ENCODE measurements around the gene KCNN2.

Gene KCNN2

DNA sequence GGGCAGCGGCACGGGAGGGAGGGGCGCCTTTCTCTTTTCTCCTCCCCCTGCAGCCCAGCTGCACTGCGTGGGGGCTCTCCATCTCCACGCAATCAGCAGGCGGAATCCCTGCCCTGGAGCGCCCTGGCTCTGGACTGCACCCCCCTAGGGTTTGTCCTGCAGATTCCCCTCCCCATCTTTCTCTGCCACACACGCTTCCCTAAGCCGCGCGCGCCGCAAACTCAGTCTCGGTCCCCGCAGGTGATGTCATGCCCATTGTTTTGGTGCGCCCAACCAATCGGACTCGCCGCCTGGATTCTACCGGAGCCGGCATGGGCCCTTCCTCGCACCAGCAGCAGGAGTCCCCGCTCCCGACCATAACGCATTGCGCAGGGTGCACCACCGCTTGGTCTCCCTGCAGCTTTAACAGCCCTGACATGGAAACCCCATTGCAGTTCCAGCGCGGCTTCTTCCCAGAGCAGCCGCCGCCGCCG, at the start of gene KCNN2:
TSS of gene KCNN2 (plus strand) at position 347 of the 473 bp plus-strand sequence. CDS start at position 417, 70 bp downstream.
- DNase-seq, result no peak

GRCh38 chr5:114312658-114313057, 49.2 kb upstream of the KCNN2 start:
- no peak for DNase-seq

GRCh38 chr5:114314061-114314460, 47.8 kb upstream of the KCNN2 start:
- no peak for DNase-seq

- no peak for DNase-seq
Observed at GRCh38 chr5:114316167-114316566, 45.7 kb upstream of the KCNN2 start.

DNA sequence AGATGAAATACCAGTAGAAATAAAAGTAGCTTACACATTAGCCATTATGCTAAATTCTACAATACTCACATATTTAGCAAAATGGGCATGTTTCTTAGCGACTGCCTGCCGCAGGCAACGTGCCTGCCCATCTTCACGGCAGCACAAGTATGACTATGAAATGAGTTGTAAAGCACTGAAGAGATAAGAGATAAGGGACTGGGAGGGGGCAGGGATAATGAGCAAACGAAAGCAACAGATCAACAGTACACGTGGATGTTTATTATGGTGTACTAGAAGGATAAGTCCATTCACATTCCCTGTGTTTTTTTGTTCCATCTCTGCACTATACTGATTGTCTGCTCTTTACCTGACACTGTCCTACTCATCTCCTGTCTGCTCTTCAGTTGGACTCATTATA, 44.1 kb upstream of the KCNN2 start:
- DNase-seq, result no peak

- no peak for DNase-seq
Observed at GRCh38 chr5:114319236-114319635, 42.6 kb upstream of the KCNN2 start.

- DNase-seq, result peak; percentile 4 to 46 (median 7)
Observed at GRCh38 chr5:114319821-114320220, 42.0 kb upstream of the KCNN2 start.

DNA sequence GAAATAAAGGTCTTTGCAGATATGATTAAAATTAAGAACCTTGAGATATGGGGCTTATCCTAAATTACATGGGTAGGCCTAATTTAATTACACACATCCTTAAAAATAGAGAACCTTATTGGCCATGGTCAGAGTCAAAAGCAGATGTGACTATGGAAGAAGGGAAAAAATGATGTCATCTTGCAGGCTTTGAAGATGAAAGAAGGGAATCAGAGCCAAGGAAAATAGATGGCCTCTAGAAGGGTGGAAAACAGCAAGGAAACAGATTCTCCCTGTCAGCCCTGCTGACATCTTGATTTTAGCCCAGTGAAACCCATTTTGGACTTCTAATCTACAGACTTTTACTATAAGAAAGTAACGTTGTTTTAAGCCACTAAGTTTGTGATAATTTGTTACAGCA, 37.6 kb upstream of the KCNN2 start:
- no peak for DNase-seq

- DNase-seq, result peak; percentile 60 to 86 (median 63)
Observed at GRCh38 chr5:114325541-114325940, 36.3 kb upstream of the KCNN2 start.

DNA sequence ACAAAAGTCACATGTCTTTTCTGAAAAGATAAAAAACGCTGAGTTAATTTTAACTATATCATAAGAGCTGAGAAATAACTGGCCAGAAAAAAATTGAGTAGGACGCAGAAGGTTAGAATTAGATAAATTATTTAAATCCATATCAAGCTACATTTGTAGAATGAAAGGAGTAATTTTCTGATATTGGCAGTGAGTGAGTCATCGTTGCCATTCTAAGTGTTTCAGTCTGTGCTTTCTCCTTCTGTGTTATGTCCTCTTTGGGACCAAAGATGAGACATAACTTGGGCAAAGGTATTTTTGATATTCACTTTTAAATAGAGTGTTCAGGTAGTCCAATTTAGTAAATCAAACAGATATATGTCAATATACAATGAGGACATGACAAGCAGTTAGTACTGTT, 34.4 kb upstream of the KCNN2 start:
- no peak for DNase-seq

DNA sequence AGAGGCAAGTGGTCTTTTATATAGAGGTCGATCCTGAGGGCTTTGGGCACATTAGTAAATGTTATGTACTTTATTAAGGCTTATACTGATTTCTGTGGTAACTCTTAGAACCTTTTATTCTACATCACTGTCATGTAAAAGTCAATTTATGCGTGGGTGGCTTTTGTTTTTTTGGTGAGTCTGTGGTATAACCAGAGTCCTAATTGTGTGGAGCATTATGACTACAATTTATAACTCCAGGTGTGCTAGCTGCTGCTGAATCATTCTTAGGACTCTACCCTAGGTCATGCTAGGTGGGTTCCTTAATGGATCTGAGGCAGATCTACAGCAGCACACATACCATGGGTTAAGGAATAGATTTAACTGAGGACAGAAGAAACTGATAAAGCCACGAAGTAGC, 33.9 kb upstream of the KCNN2 start:
- DNase-seq, result no peak

DNA sequence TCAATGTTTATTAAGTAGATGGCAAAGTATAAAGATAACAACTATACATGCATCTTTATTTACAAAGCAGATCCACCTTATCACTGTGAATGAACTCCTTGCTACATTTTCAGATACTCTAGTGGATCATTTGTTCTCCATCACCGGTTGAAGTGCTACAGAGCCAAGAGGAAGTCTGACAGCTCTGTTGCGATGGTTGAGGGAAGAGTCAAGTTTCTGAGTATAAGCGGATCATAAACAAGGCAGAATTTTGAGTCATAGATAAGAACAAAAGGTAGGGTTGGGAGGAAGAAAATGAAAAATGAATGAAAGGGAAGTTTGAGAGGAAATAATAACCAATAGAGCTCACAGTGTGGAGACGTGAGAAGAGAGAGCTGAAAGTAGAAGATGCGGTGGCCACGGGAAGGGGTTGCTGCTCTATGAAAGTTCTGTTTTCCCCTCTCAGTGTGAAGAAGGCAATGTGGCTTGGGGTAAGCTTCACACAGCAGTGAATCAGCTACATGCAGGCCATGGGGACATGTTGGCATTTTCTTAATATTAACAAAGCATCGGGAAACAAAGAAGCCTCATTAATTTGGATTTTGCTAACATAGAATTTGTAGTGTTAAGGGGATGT, 30.8 kb upstream of the KCNN2 start:
- DNase-seq, result no peak

DNA sequence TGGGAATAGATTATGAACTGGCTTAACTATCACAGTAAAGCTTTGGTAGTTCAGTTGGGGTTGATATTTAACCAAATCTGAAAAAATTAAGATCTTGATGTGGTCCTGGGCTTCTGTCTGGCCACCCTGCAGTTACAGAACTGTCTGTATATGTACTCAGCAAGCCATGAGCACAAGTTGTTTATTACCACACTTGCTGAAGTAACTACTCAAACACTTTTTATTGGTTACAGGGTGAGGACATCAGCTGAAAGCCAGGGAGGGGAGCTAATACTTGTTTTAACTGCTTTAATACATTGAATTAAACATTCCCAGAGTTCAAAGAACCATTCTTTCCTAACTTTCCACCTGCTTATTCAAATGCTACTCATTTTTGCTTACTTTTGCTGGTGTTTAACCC, 29.4 kb upstream of the KCNN2 start:
- DNase-seq, result no peak

- no peak for DNase-seq
Observed at GRCh38 chr5:114332925-114333324, 28.9 kb upstream of the KCNN2 start.

GRCh38 chr5:114335391-114335790, 26.5 kb upstream of the KCNN2 start:
- no peak for DNase-seq

- DNase-seq, result no peak
Observed at GRCh38 chr5:114339108-114339507, 22.8 kb upstream of the KCNN2 start.

DNA sequence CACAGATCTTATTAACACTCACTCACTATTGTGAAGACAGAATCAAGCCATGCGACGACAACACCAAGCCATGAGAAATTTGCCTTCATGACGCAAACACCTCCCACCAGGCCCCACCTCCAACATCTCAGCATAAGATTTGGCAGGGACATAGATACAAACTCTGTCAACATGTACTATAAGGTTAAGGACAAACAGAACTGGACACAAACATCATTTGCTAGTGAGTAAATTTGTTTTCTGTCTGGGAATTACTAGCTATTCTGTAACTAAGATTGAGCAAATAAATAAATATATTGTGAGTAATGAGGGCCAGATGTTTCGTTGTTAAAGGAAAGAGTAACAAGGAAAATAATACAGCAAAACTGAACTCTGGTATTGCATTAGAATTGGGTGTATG, 15.7 kb upstream of the KCNN2 start:
- no peak for DNase-seq

DNA sequence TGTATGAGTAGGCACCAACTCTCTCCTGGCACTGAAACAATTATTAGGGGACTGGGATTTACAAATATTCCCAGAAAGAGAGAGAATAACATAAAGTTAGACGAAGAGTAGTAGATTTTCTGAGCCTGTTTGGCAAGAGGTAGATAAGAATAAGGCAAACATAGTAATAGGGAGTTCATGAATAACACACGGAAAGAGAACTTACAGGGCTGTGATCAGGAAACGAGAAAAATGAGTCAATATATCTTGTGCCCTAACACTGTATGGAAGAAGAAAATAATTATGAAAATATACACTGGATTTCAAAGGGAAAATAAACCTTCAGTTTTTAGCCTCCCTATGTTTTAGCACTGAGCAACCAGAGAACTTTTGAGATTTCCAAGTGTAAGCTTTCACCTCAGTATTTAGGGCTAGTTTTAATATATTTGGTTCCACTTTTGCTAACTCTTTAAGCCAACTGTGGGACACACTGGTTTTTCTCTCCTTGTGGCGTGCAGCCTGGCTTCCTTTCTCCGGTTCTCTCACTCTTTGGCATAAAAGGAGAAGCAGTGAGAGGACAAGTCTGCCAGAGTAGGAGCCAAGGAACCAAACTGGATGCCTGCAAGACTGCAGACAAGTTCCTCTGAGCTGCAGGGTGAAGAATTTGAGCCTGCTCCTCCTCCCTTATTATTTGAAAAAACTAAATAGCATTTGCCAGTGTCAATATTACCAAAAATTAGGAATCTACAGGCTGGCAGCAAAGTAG, 6.6 kb upstream of the KCNN2 start:
- no peak for DNase-seq

DNA sequence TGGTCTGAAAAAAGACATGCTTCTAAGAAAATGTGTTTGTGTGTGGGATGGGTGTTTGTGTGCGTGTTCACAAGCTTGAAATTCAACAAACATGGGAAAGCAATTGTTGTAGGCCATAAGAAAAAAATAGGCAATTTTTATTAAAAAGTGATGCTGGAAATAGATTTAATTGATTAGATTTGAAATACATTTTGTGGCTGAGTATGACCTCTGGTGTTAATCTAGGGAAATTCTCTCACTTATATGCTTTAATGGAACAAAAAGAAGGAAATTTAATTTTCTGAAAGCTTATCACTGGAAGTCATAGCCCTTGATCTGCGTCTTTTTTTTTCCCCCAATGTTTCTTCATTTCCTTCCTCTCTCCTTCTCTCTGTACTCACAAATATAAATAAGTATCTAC, 3.5 kb upstream of the KCNN2 start:
- no peak for DNase-seq

- no peak for DNase-seq
Observed at GRCh38 chr5:114360357-114360756, 1.5 kb upstream of the KCNN2 start.

- DNase-seq, result peak; percentile 10 to 59 (median 38)
Observed at GRCh38 chr5:114360816-114361723, 800 bp upstream of the KCNN2 start.

- DNase-seq, result no peak
Observed at GRCh38 chr5:114362197-114362976, 517 bp downstream of the KCNN2 start.
